Muscle of arm (tissue), 12 donors: ENCODE data around the gene KIFC3. TPM values are rescaled to one million over a fixed set of nuclear protein-coding genes. Genes with fewer than 3 reads are reported as not detected.
"Not testable (repeated sequence)": the region's sequence is repeated elsewhere in the genome, so short reads cannot be mapped to it uniquely, and the experiment has no call there.

Experiments used
- DNase-seq: peaks from one replicate; pipeline ENCODE4 v3.0.0-alpha.2; 2013
- polyA plus RNA-seq, 12 donors: library from polyadenylated mRNA; unstranded; fragments of 120-200 nt; gene quantifications; one replicate each; pipeline ENCODE4 v1.2.1, GENCODE V29; 2013; ENCODE audit not compliant: insufficient read length in 12 of 12

Gene KIFC3
- polyA plus RNA-seq, 12 donors: 10.8 to 70.4 (median 17.6) TPM; not detected in 1

- DNase-seq: no peak
These were observed 77.8 kb downstream of the KIFC3 start for GRCh38 chr16:57724531-57724930.

DNA sequence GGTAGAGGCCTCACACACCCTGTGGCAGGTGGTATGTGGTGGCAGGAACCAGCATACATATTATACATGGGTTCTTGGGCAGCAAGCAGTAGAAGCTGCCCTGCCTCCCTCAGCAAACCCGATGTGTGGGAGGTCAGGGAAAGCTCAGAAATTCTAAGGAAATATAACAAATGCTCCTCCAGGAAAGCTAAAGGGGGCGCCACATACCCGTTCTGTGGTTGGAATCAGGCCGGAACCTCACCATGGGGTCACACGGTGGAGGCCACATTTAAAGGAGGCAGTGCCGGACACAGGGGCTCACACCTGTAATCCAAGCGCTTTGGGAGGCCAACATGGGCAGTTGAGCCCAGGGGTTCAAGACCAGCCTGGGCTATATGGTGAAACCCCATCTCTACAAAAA, 79.1 kb downstream of the KIFC3 start:
- DNase-seq: no peak

DNA sequence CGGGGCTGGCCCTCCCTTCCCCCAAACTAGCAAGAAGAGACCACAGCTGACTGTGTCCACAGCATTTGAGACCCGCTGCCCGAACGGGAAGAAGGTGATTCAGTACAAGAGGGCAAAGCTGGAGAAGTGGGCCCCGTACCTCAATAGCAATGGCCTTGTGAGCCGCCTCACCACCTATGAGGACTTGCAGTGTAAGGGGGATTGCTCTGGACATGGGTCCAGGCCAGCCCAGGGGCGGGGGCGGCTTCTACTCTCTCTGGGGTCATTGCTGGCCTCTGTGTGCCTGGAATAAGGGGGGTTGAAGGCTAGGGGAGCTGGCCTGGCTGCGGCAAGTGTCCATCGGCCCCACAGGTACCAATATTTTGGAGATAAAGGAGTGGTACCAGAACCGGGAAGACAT, 79.6 kb downstream of the KIFC3 start:
- DNase-seq: no peak

GRCh38 chr16:57722210-57722499, 80.1 kb downstream of the KIFC3 start:
- DNase-seq: no peak

DNA sequence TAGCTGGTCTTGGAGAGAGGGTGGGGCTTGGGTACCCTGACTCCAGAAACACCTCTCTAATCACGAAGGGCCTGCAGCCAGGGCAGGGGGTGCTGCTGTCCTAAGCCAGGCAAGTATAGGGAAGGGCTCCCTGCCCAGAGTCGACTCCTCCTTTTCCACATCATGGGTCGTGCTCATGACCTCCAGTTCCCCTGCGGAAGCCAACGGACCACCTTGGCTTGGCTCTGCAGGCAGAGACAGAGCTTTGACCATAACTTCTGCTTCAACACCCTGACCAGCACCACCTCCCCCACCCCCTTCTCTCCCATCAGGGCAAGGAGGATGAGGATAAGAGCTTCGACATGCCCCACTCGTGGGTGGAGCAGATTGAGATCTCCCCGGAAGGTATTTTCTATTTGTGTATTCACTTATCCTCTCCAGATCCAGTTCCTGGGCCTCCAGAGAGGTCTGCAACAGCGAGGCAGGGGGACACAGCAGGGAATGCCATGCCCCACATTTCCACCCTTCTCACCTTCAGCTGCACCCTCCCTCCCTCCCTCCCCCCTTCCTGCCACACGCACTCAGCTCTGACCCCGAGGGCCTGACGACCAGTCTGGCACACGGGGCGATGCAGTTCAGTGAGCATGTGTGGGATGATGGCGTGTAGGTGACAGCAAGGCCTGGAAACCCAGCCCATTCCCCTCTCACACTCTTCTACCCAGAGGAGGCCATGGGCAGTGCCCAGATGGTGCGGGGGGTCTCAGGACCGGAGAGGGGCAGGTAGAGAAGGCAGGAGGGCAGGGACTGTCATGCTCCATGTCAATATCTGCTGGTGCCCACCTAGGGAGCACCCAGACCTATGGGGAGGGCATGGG, 80.7 kb downstream of the KIFC3 start:
- DNase-seq: no peak

DNA sequence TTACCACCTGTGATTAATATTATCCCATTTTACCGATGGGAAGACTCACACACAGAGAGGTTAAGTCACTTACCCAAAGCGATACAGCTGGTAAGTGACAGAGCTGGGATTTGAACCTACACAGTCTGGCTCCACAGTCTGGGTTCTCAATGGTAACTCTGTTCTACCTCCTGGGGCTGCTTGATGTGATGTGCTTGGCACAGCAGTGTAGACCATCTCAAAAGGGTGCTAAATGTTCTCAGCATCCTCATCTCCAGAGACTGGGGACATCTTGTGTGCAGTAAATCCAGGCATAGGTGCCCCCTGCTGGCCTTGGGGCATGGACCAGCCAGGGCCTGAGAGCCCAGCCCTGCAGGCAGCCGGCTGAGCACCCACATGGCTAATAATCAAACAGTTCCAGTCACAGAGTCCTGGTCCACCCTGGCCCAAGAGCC, 82.1 kb downstream of the KIFC3 start:
- no peak for DNase-seq

DNA sequence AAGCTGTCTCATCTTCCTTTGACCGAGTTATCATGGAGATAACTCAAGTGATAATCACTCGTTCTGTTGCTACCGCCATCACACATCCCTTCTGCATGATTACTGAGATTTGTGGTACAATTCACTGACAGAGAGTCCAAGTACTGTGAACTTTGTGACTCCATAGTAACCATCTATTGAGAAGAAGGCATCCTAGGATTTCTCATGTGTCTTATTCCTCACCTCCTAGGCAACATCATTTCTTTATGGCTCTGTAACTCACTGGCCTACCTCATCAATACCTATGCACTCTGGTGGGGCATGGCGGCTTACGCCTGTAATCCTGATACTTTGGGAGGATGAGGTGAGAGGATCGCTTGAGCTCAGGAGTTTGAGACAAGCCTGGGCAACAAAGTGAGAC, 88.2 kb downstream of the KIFC3 start:
- DNase-seq: no peak

DNA sequence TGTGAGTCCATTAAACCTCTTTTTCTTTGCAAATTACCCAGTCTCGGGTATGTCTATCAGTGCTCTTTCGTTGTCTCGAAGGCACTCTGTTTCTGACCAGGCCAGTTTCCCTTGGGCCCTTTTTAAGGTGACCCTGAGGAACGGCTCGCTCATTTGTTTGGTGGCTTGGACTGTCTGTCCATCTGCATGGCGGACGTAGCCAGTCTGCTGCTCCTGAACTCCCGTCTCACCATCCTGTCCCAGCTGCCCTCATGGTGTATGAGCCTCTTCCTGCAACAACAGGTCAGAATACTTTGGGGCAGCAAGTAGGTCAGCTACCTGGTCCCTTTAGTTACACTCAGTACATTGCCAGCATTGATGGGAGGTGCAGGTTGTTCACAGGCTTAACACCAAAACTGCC, 88.7 kb downstream of the KIFC3 start:
- no peak for DNase-seq

GRCh38 chr16:57712569-57712968, 89.7 kb downstream of the KIFC3 start:
- DNase-seq: not testable (repeated sequence)

DNA sequence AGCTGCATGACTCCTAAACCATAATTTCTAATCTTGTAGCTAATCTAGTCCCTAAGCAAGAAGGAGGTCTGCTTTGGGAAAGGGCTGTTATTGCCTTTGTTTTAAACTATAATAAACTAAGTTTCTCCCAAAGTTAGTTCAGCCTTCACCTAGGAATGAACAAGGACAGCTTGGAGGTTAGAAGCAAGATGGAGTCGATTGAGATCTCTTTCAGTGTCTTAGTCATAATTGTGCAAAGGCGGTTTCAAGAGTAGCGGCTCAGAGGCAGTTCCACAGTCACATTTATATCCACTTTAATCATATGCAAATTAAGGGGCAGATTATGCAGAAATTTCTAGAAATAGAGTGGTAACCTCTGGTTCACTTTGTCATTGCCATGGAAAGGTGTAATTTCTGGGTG, 90.3 kb downstream of the KIFC3 start:
- DNase-seq: no peak

DNA sequence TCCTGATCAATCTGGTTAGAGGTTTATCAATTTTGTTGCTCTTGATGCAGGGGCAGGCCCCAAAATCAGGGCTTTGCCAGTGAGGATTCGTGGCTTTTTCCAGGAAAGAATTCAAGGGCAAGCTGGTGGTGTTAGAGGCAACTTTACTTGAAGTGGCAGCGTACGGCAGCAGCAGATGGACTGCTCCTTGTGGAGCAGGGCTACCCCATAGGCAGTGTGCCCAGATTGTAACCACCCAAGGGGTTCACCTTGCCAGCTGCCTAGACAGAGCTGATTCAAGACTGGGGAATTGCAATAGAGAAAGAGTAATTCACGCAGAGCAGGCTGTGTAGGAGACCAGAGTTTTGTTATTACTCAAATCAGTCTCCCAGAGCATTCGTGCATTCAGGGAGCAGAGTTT, 90.9 kb downstream of the KIFC3 start:
- no peak for DNase-seq

- DNase-seq: no peak
These were observed 92.6 kb downstream of the KIFC3 start for GRCh38 chr16:57709663-57710062.

Other genes starting within 250 kb of the KIFC3 start
- 10 to 100 TPM in 3 of 12 donors, 1 to 10 TPM in 8, not detected in 1; 4.4 to 48.0 (median 7.7) TPM for gene ADGRG1, start 173.9 kb downstream of the KIFC3 start, polyA plus RNA-seq
- under 1 TPM in 9 of 12 donors, not detected in 3; 0.10 to 0.55 (median 0.22) TPM for gene ADGRG3, start 134.2 kb downstream of the KIFC3 start, polyA plus RNA-seq
- gene DRC7, start 107.7 kb downstream of the KIFC3 start, polyA plus RNA-seq: under 1 TPM in 5 of 12 donors, not detected in 7; 0.05 to 0.31 (median 0.17) TPM
- gene KATNB1, start 66.7 kb downstream of the KIFC3 start, polyA plus RNA-seq: 10 to 100 TPM in 11 of 12 donors, not detected in 1; 29.5 to 65.6 (median 37.0) TPM
- 10 to 100 TPM in 1 of 12 donors, under 1 TPM in 6, not detected in 5; 0.03 to 10.7 (median 0.12) TPM for gene CNGB1, start 168.6 kb upstream of the KIFC3 start, polyA plus RNA-seq
- 10 to 100 TPM in 1 of 12 donors, 1 to 10 TPM in 10, not detected in 1; 5.0 to 11.7 (median 6.3) TPM for gene ZNF319, start 198.2 kb upstream of the KIFC3 start, polyA plus RNA-seq
- gene USB1, start 198.9 kb upstream of the KIFC3 start, polyA plus RNA-seq: 10 to 100 TPM in 11 of 12 donors, not detected in 1; 11.1 to 33.9 (median 15.5) TPM
- gene MMP15, start 223.3 kb upstream of the KIFC3 start, polyA plus RNA-seq: 10 to 100 TPM in 11 of 12 donors, not detected in 1; 16.0 to 41.5 (median 23.0) TPM